CD4-positive, alpha-beta T cell treated with Interferon alpha-2 for 1 hour (primary cell): ENCODE measurements around the gene DISP3.

Source experiments
- DNase-seq, 2 donors: peaks; one replicate each; pipeline ENCODE4 v3.0.0-alpha.2; 2020 to 2022

The DISP3 gene

GRCh38 chr1:11529763-11530730, 51.1 kb downstream of the DISP3 start:
- DNase-seq = no peak

GRCh38 chr1:11530731-11531311, 51.9 kb downstream of the DISP3 start:
- DNase-seq = no peak

GRCh38 chr1:11531314-11531870, 52.4 kb downstream of the DISP3 start:
- no peak for DNase-seq

- DNase-seq = no peak
Measured at GRCh38 chr1:11531943-11532342, 53.0 kb downstream of the DISP3 start.

DNA sequence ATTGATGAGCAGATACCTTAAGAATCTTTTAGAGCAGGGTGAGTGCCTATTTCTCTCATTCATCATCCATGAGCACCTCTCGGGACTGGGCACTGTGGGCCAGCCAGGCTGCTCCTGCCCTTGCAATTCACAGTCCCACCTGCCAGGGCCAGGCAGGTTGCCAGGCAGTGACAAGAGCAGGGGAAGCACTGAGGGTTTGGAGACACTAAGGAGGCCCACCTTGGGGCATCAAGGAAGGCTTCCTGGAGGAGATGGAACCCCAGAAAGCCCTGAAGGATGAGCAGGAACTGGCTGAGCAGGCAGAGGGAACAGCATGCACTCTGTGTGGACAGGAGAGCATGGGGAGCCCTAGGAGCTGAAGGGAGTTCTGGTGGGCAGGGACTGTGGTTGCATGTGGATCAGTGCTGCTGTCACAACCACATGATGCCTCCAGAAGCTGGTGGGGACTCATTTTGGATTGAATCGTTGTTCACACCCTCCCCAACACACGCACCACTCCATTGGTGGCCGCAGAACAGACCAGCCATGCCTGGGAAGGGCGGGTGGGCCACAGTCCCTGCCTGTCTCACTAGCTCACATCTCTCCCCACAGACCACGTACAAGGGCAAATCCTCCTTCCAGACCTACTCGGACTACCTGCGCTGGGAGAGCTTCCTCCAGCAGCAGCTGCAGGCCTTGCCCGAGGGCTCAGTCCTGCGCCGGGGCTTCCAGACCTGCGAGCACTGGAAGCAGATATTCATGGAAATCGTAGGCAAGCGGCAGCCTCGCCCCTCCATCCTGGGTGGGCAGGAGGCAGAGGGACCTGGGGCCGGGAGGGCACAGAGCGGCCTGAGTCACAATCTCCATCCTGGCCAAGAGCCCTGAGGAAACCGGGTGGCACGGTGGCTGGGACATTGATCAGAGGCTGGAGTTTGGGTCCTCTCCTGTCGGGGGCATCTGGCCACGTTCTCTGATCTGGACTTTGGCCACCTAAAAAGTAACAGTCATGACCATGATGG, 55.1 kb downstream of the DISP3 start:
- DNase-seq = no peak

GRCh38 chr1:11534846-11535245, 55.9 kb downstream of the DISP3 start:
- DNase-seq = no peak

DNA sequence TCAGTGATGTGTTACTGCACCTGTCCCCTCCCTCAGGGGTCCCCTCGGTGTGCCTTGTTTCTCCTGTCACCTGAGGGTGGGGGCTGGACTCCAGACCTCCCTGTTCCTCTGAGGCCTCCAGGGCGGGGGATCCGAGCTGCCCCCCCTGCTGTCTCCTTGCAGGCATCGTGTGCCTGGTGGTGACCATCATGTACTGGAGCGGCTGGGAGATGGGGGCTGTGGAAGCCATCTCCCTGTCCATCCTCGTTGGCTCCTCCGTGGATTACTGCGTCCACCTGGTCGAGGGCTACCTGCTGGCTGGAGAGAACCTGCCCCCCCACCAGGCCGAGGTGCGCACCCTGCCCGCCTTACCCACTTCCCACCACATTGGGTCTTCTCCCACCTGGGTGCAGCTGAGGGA, 56.4 kb downstream of the DISP3 start:
- no peak for DNase-seq

DNA sequence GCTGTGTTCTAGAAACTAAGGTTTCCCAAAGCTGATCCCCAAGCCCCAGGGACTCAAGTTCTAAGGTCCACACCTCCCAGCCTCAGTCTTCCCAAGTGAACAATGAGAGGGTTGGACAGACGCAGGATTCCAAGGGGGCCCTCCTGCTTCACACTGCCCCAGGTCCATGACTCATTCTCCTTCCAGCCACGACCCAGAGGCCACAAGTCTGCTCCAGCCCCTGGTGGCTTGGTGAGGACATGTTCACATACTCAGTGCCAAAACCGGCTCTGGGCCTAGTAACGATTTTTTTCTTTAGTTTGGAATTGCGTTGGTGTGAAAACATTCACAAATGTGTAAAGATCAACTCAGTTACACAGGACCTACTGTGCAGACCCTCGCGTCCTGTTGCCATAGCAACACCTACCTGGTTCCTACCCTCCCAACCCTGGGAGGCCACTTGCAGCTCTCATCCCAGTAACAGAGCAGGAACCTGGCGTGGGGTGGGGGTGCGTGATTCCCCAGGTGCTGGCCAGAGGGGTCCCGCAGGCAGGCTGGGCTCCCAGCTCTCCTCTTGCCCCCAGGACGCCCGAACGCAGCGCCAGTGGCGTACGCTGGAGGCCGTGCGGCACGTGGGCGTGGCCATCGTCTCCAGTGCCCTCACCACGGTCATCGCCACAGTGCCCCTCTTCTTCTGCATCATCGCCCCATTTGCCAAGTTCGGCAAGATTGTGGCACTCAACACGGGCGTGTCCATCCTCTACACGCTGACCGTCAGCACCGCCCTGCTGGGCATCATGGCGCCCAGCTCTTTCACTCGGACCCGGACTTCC, 57.0 kb downstream of the DISP3 start:
- no peak for DNase-seq

DNA sequence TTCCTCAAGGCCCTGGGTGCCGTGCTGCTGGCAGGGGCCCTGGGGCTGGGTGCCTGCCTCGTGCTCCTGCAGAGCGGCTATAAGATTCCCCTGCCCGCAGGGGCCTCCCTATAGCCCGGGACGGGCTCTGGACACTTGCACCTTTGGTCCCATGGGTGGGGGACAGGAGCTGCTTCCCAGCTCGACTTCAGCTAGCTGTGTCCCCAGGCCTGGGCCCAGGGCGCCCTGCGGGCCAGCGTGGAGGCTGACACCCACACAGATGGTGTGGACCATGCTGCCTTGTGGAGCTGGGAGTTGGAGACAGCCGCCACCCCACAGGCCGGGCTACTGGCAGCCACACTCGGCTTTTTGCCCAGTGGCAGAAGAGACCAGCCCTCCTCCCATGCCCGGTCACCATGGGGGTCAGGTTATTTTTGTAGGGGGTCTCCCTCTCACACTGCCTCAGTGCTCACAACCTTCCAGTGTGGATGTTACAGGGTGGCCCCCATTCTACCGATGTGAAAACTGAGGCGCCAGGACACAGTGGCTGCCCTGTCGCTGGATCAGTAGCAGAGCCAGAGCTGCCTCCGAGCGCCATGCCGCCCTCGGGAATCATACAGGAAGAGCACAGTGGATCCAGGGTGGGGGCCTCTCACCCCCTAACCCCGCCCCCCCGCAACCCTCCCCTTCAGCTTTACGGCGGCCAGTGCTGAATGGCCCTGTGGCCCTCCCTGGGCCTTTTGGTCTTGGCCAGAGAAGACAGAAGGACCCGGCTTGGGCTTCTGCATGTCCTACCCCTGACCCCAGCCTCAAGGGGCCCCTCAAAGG, 57.8 kb downstream of the DISP3 start:
- DNase-seq = no peak

- DNase-seq = no peak
Measured at GRCh38 chr1:11537380-11537764, 58.4 kb downstream of the DISP3 start.

- DNase-seq = no peak
Measured at GRCh38 chr1:11537854-11538591, 59.1 kb downstream of the DISP3 start.

- no peak for DNase-seq
Measured at GRCh38 chr1:11538886-11539285, 59.9 kb downstream of the DISP3 start.

DNA sequence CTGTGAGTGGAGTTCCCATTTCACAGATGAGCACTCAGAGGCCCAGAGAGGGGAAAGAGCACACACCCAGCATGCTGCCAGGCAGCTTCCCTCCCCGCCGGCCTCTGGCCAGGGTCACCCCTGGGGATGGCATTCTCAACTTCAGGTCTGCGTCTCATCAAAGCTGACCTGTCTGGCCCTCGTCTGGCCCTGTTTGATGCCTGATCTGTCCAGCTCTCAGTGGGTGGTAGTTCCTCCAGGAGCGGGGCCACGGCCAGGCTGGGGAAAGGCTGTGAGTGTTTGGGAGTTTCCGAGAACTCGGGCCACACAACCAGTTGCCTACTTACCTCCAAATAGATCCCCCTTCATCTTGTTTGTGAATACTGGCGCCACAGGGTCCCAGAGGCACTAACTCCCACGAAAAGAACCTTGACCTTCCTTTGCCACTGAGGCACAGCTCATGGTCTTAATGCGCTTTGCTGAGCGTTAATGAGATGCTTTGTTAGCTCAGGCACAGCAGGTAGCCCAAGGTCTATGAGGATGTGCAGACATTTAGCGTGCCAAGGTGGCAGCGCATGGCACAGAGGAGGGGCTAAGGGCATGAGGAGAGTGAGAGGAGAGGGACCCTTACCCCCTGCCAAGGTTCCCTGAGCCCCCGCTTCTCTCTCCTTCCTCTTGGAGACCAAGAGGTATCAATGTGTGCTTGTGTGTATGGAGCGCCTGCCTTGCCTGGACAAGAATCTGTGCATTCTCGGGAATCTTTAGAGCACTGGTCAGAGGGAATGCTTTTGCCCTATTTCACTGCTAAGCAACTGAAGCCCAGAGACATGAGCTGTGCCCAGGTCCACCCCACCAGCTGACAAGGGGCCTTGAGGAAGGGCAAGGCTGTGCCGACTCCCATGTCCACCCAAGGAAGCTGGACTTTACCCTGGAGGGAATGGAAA, 61.2 kb downstream of the DISP3 start:
- DNase-seq = no peak

- DNase-seq = no peak
Measured at GRCh38 chr1:11540773-11541160, 61.8 kb downstream of the DISP3 start.

DNA sequence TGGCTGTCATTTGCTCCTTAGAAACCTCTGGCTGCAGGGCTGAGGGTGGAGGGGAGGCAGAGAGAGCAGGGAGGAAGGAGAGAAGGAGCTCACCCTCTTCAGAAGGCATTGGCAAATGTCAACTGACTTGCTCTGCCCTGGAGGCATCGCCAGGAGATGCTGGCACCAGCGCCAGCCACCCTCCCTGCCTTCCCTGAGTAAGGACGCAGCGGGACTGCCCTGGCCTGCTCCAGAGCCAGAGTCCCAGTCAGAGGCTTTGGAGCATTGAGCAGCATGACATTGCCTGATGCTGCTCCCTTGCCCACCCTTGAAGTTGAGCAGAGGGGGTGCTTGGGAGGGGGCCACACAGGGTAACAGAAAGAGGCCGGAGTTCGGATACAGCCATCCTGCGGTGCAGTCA, 62.3 kb downstream of the DISP3 start:
- no peak for DNase-seq

DNA sequence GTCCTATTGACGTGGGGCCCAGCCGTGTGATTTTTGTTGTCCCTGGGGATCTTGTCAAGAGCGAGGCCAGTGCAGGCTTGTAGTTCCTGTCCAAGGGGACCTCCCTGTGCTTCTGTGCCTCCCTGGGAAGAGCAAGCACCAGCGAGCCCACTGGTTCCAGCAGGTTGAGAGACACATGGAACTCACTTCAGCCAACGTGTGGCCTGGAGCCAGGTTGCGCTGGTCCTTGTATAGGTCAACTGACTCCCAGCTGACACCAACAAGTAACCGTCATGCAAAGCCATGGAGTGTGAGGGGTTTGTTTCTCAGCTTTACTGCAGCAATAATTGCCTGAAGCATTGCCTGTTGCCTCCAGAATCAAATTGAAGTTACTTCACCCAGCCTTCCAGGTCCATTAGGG, 63.0 kb downstream of the DISP3 start:
- no peak for DNase-seq

DNA sequence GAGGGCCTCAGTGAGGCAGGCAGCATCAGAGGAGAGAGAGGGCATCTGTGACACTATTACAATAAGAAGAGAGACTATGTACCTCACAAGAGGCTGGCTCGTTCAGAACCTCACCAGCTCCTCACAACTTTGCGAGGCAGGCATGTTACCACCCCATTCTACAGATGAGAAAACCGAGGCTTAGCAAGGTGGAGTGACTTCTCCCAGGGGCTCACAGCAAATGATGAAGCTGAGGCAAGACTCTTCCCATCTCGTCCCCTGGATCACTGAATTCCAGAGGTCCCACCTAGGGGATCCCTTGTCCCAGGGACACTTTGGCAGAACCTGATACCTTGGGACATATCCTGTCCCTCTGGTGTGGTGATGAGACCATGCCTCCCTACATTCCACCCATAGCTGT, 64.4 kb downstream of the DISP3 start:
- no peak for DNase-seq

GRCh38 chr1:11543796-11544195, 64.8 kb downstream of the DISP3 start:
- no peak for DNase-seq

DNA sequence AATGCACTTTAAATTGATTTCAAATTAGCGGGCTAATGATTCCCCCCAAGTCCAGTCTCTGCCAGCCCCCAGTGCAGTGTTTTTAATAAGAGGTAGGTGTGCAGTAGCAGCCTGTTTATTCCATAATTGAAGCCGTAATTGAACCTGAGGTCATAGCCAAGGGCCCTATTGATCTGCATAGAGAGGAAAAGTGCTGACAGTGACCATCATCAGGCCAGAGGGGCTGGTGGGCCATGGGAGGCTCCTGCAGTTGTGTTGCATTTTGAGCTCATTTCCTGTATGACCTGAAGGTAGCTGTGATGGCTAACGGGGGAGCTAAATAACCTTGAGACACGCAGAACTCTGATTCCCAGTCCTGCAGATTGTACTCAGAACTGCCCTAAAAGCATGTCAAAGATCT, 67.5 kb downstream of the DISP3 start:
- no peak for DNase-seq
